ENCODE results near the gene USF1. TPM values are rescaled to one million over a fixed set of nuclear protein-coding genes. Genes with fewer than 3 reads are reported as not detected.
"Not testable (repeated sequence)": the region's sequence is repeated elsewhere in the genome, so short reads cannot be mapped to it uniquely, and the experiment has no call there.

Gene USF1
- total RNA-seq, 4 donors from 2014 or later, result 41.9 to 55.1 (median 49.1) TPM

GRCh38 chr1:160996178-160996577, 49.6 kb downstream of the USF1 start:
- TF ChIP-seq CTCF (IDR thresholded peaks at IDR 0.05 in 4 of 5, conservative IDR thresholded peaks at IDR 0.05 in 1 of 5), result no peak
- TF ChIP-seq POLR2A (IDR thresholded peaks at IDR 0.05), result no peak
- no peaks in the 10 kb centered on the region for H3K9me3 ChIP-seq
- no peaks in the 10 kb centered on the region for H3K27me3 ChIP-seq
- ATAC-seq, result no peak
- peaks cover 0 to 9% of the 10 kb centered on the region in 2 donors for H3K36me3 ChIP-seq
- H3K4me3 ChIP-seq, result no peak overlapping the region
- DNase-seq, result no peak
- in situ Hi-C loops (cut with MboI; ENCODE audit: low sequenced_read_pairs in 4 of 4), result loop anchor here in 2 of 4 donors (10.0 kb wide), 1 partner anchor 99 kb away; the partner anchor contains the start of gene KLHDC9 (in 2 of the 2)
- no peaks in the 10 kb centered on the region for H3K4me1 ChIP-seq
- no peak overlapping the region for H3K27ac ChIP-seq
- intact Hi-C loops (cut with DNase I; ENCODE audit: low total_unique reads), result no loop called here

DNA sequence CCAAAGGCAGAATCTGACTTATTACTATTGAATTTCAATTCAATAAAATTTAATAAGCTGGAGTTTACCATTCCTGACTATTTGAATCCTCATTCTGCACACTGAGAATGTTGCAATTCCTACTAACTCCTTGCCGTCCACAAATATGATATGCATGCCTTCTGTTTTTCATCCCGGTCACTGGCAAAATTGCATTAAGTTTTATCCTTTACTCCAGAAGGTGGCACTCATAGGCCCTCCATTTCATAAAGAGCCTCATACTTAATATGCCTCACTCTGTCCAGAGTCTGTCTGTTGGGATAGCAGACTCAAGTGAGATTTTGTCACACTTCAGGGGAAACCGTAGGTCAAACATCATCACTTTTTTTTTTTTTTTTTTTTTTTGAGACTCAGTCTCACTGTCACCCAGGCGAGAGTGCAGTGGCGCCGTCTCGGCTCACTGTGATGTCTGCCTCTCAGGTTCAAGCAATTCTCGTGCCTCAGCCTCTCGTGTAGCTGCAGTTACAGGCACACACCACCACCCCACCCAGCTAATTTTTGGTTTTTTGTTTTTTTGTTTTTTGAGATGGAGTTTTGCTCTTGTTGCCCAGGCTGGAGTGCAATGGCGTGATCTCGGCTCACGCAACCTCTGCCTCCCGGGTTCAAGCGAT, 52.1 kb downstream of the USF1 start:
- in situ Hi-C loops (cut with MboI; ENCODE audit: low sequenced_read_pairs in 4 of 4) (loop anchor here in 2 of 4 donors (10.0 kb wide), 1 partner anchor 101 kb away; the partner anchor contains the start of gene KLHDC9 (in 2 of the 2)), intact Hi-C loops (cut with DNase I; ENCODE audit: low total_unique reads) (loop anchor here (2.0 kb wide), 1 partner anchor 53 kb away; no protein-coding TSS in a partner anchor)
- no peaks in the 10 kb centered on the region for H3K4me1 ChIP-seq

DNA sequence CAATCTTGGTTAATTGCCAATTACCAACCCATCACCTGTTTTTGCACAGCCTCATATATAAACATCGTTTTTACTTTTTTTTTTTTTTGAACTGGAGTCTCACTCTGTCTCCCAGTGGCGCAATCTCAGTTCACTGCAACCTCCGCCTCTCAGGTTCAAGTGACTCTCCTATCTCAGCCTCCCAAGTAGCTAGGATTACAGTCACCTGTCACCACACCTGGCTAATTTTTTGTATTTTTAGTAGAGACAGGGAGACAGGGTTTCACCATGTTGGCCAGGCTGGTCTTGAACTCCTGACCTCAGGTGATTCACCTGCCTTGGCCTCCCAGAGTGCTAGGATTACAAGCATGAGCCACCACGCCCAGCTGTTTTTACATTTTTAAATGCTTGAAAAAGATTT, 53.7 kb downstream of the USF1 start:
- in situ Hi-C loops (cut with MboI; ENCODE audit: low sequenced_read_pairs in 4 of 4) (loop anchor here in 2 of 4 donors (10.0 kb wide), 1 partner anchor 103 kb away; the partner anchor contains the start of gene KLHDC9 (in 2 of the 2)), intact Hi-C loops (cut with DNase I; ENCODE audit: low total_unique reads) (loop anchor here (2.0 kb wide), 1 partner anchor 55 kb away; no protein-coding TSS in a partner anchor)
- H3K27ac ChIP-seq, H3K9me3 ChIP-seq, H3K36me3 ChIP-seq, H3K4me3 ChIP-seq, H3K27me3 ChIP-seq, H3K4me1 ChIP-seq, ATAC-seq, DNase-seq: not testable (repeated sequence)

More for the DNA sequence above, 52.1 kb downstream of the USF1 start:
- no peak for TF ChIP-seq POLR2A (IDR thresholded peaks at IDR 0.05)
- TF ChIP-seq CTCF (IDR thresholded peaks at IDR 0.05 in 4 of 5, conservative IDR thresholded peaks at IDR 0.05 in 1 of 5), result peak in 1 of 5 experiments; percentile 9
- H3K36me3 ChIP-seq, result no peaks in the 10 kb centered on the region
- no peak overlapping the region for H3K27ac ChIP-seq
- H3K4me3 ChIP-seq, result no peak overlapping the region
- no peaks in the 10 kb centered on the region for H3K27me3 ChIP-seq
- no peak for DNase-seq
- no peaks in the 10 kb centered on the region for H3K9me3 ChIP-seq
- ATAC-seq, result no peak

Other genes with a start within 250 kb of the USF1 start
- gene LY9, start 249.8 kb downstream of the USF1 start, total RNA-seq, result not detected
- not detected for gene CD244, start 183.1 kb downstream of the USF1 start, total RNA-seq
- under 1 TPM in 1 of 4 donors, not detected in 3; 0.61 TPM for gene ITLN1, start 160.8 kb downstream of the USF1 start, total RNA-seq
- not detected for gene ITLN2, start 91.2 kb downstream of the USF1 start, total RNA-seq
- gene F11R, start 24.8 kb downstream of the USF1 start, total RNA-seq, result 1 to 10 TPM; 3.1 to 6.0 (median 5.3) TPM
- 10 to 100 TPM in 3 of 4 donors, 1 to 10 TPM in 1; 8.6 to 52.6 (median 16.8) TPM for gene TSTD1, start 7.0 kb downstream of the USF1 start, total RNA-seq
- gene ARHGAP30, start 23.9 kb upstream of the USF1 start, total RNA-seq, result 1 to 10 TPM in 2 of 4 donors, under 1 TPM in 2; 0.61 to 1.6 (median 1.0) TPM
- gene NECTIN4, start 43.6 kb upstream of the USF1 start, total RNA-seq, result not detected
- gene KLHDC9, start 52.4 kb upstream of the USF1 start, total RNA-seq, result 1 to 10 TPM in 2 of 4 donors, under 1 TPM in 2; 0.89 to 2.4 (median 1.3) TPM
- 100 to 1,000 TPM in 1 of 4 donors, 10 to 100 TPM in 3; 62.4 to 106 (median 74.1) TPM for gene PFDN2, start 72.1 kb upstream of the USF1 start, total RNA-seq
- 10 to 100 TPM; 16.1 to 20.4 (median 17.9) TPM for gene NIT1, start 72.1 kb upstream of the USF1 start, total RNA-seq
- gene DEDD, start 86.7 kb upstream of the USF1 start, total RNA-seq, result 10 to 100 TPM; 40.2 to 60.2 (median 46.3) TPM
- gene UFC1, start 108.0 kb upstream of the USF1 start, total RNA-seq, result 10 to 100 TPM; 57.9 to 66.7 (median 63.5) TPM
- 10 to 100 TPM; 16.5 to 20.8 (median 18.0) TPM for gene USP21, start 113.5 kb upstream of the USF1 start, total RNA-seq
- 10 to 100 TPM in 2 of 4 donors, 1 to 10 TPM in 2; 4.0 to 14.7 (median 7.3) TPM for gene PPOX, start 120.4 kb upstream of the USF1 start, total RNA-seq
- gene B4GALT3, start 131.5 kb upstream of the USF1 start, total RNA-seq, result 10 to 100 TPM; 35.5 to 47.7 (median 43.7) TPM
- 10 to 100 TPM in 1 of 4 donors, 1 to 10 TPM in 3; 1.2 to 12.4 (median 5.2) TPM for gene ADAMTS4, start 153.1 kb upstream of the USF1 start, total RNA-seq
- 100 to 1,000 TPM; 206 to 260 (median 226) TPM for gene NDUFS2, start 156.4 kb upstream of the USF1 start, total RNA-seq
- 10 to 100 TPM in 3 of 4 donors, 1 to 10 TPM in 1; 4.2 to 20.4 (median 18.5) TPM for gene FCER1G, start 169.3 kb upstream of the USF1 start, total RNA-seq
- 10 to 100 TPM in 2 of 4 donors, not detected in 2; 22.2 to 57.8 TPM for gene APOA2, start 177.7 kb upstream of the USF1 start, total RNA-seq
- 10 to 100 TPM in 3 of 4 donors, 1 to 10 TPM in 1; 8.3 to 22.7 (median 16.9) TPM for gene TOMM40L, start 180.1 kb upstream of the USF1 start, total RNA-seq
- not detected for gene NR1I3, start 192.2 kb upstream of the USF1 start, total RNA-seq
- not detected for gene PCP4L1, start 212.8 kb upstream of the USF1 start, total RNA-seq

All from gastrocnemius medialis (tissue), 4 donors.